IMR-90 (cell line): ENCODE results near the gene KRT77. TPM values are rescaled to one million over a fixed set of nuclear protein-coding genes. Genes with fewer than 3 reads are reported as not detected.

ENCODE experiments used
- ATAC-seq: fragments of 200-7000 bp; cut with Tn5 transposase; 2 replicates; pipeline ENCODE4 v1.9.1; 2020; ENCODE audit warnings: low read depth, mild to moderate bottlenecking, moderate library complexity
- BruUV-seq: library from RNA; stranded (reverse); fragments of 400-500 nt; replicated peaks from 2 replicates; lab custom pipeline; 2021; lab: Mats Ljungman, UMichigan
- CTCF ChIA-PET: fragments of 300-600 bp; formaldehyde crosslinking; extraction: SDS; loops from one replicate; lab custom pipeline; 2021; ENCODE audit warnings: antibody characterized with exemption; lab: Yijun Ruan, JAX
- POLR2A ChIA-PET: fragments of 300-600 bp; sonication (Branson Sonifier 250); formaldehyde crosslinking; loops from one replicate; lab custom pipeline; 2022; ENCODE audit warnings: antibody characterized with exemption; ENCODE audit not compliant: unreplicated experiment; lab: Charles Lee
- DNase-seq: peaks from one replicate; pipeline ENCODE4 v3.0.0; 2013
- H2AFZ ChIP-seq: replicated peaks from 2 replicates; pipeline ENCODE3; 2013; ENCODE audit warnings: low read length, mild to moderate bottlenecking; ENCODE audit not compliant: poor library complexity
- H2AK5ac ChIP-seq: 2 replicates; pipeline ENCODE4 v1.6.1; 2013; ENCODE audit warnings: low read depth, low read length, inconsistent platforms
- H2AK9ac ChIP-seq: replicated peaks from 2 replicates; pipeline ENCODE3; 2013; ENCODE audit warnings: mild to moderate bottlenecking, low read depth, low read length, moderate library complexity; ENCODE audit not compliant: poor library complexity
- H2BK120ac ChIP-seq: 2 replicates; pipeline ENCODE4 v1.6.1; 2013; ENCODE audit warnings: low read depth, low read length, inconsistent platforms
- H2BK15ac ChIP-seq: 3 replicates; pipeline ENCODE4 v1.6.1; 2013; ENCODE audit warnings: low read depth, low read length, inconsistent platforms
- H2BK20ac ChIP-seq: 2 replicates; pipeline ENCODE4 v1.6.1; 2013; ENCODE audit warnings: low read depth, mild to moderate bottlenecking, inconsistent platforms, low read length, moderate library complexity
- H2BK5ac ChIP-seq: 2 replicates; pipeline ENCODE4 v1.6.1; 2013; ENCODE audit warnings: mild to moderate bottlenecking, low read depth, low read length, inconsistent platforms; ENCODE audit not compliant: poor library complexity, severe bottlenecking
- H3K14ac ChIP-seq: replicated peaks from 2 replicates; pipeline ENCODE4 v1.6.1; 2013; ENCODE audit warnings: low read depth, low read length, inconsistent platforms
- H3K18ac ChIP-seq: 2 replicates; pipeline ENCODE4 v1.6.1; 2013; ENCODE audit warnings: low read depth, low read length, control low read depth
- H3K23ac ChIP-seq: 2 replicates; pipeline ENCODE4 v1.6.1; 2013; ENCODE audit warnings: low read depth, low read length, inconsistent platforms
- H3K27ac ChIP-seq: 2 replicates; pipeline ENCODE4 v1.5.1; 2013; ENCODE audit warnings: mild to moderate bottlenecking, control low read depth, low read length; ENCODE audit not compliant: insufficient read depth
- H3K27me3 ChIP-seq: 2 replicates; pipeline ENCODE4 v1.6.1; 2013; ENCODE audit warnings: low read length; ENCODE audit not compliant: control insufficient read depth, insufficient read depth
- H3K36me3 ChIP-seq: 2 replicates; pipeline ENCODE4 v1.6.1; 2013; ENCODE audit warnings: low read length, mixed read lengths; ENCODE audit not compliant: control insufficient read depth, insufficient read depth
- H3K4ac ChIP-seq: 2 replicates; pipeline ENCODE4 v1.6.1; 2013; ENCODE audit warnings: low read depth, low read length, inconsistent platforms
- H3K4me1 ChIP-seq: 2 replicates; pipeline ENCODE4 v1.6.1; 2013; ENCODE audit warnings: low read length, mixed read lengths; ENCODE audit not compliant: control insufficient read depth, insufficient read depth
- H3K4me2 ChIP-seq: 2 replicates; pipeline ENCODE4 v1.6.1; 2013; ENCODE audit warnings: low read depth, mild to moderate bottlenecking, control low read depth, low read length, moderate library complexity
- H3K4me3 ChIP-seq: 2 replicates; pipeline ENCODE4 v1.5.1; 2013; ENCODE audit warnings: low read depth, mild to moderate bottlenecking, control low read depth, low read length, moderate library complexity; ENCODE audit not compliant: insufficient read depth
- H3K56ac ChIP-seq: 2 replicates; pipeline ENCODE4 v1.6.1; 2013; ENCODE audit warnings: low read length, inconsistent platforms; ENCODE audit not compliant: insufficient read depth; ENCODE audit errors: extremely low read depth
- H3K79me1 ChIP-seq, 2 experiments: 2 replicates each; pipeline ENCODE4 v1.6.1; 2013; ENCODE audit warnings: low read length in 2 of 2, inconsistent platforms in 1 of 2, low read depth in 1 of 2
- H3K9ac ChIP-seq: 2 replicates; pipeline ENCODE4 v1.6.1; 2013; ENCODE audit warnings: low read depth, low read length, control low read depth
- H3K9me1 ChIP-seq: 2 replicates; pipeline ENCODE4 v1.6.1; 2013; ENCODE audit warnings: low read length, inconsistent platforms; ENCODE audit not compliant: insufficient read depth
- H3K9me3 ChIP-seq: 2 replicates; pipeline ENCODE4 v1.6.1; 2013; ENCODE audit warnings: low read length; ENCODE audit not compliant: control insufficient read depth, insufficient read depth
- H4K20me1 ChIP-seq: 2 replicates; pipeline ENCODE4 v1.6.1; 2013; ENCODE audit warnings: low read length, inconsistent platforms; ENCODE audit not compliant: insufficient read depth
- H4K5ac ChIP-seq: 2 replicates; pipeline ENCODE4 v1.6.1; 2013; ENCODE audit warnings: mild to moderate bottlenecking, low read depth, low read length, control low read depth
- H4K8ac ChIP-seq, 2 experiments: 2 replicates each; pipeline ENCODE4 v1.6.1; 2013; ENCODE audit warnings: low read depth in 2 of 2, low read length in 2 of 2, control low read depth in 1 of 2, inconsistent platforms in 1 of 2
- H4K91ac ChIP-seq: 2 replicates; pipeline ENCODE4 v1.6.1; 2013; ENCODE audit warnings: low read depth, low read length, inconsistent platforms; ENCODE audit not compliant: insufficient read depth
- BHLHE40 ChIP-seq: fragments of 150-350 bp; IDR thresholded peaks from 2 replicates; pipeline ENCODE4 v1.6.1; 2016; ENCODE audit warnings: mild to moderate bottlenecking, low read depth, low read length
- CEBPB ChIP-seq: IDR thresholded peaks from 2 replicates; pipeline ENCODE4 v1.6.1; 2012; ENCODE audit warnings: low read depth, low read length, improper control_type of control experiment
- CHD1 ChIP-seq: IDR thresholded peaks from 2 replicates; pipeline ENCODE4 v1.6.1; 2012; ENCODE audit warnings: low read depth, low read length, improper control_type of control experiment
- CTCF ChIP-seq: conservative IDR thresholded peaks from 2 replicates; pipeline ENCODE4 v1.5.1; 2012; ENCODE audit warnings: mild to moderate bottlenecking, low read depth, low read length, improper control_type of control experiment
- MAFK ChIP-seq: IDR thresholded peaks from 2 replicates; pipeline ENCODE4 v1.6.1; 2012; ENCODE audit warnings: low read depth, low read length, improper control_type of control experiment
- MAZ ChIP-seq: IDR thresholded peaks from 2 replicates; pipeline ENCODE4 v1.6.1; 2012; ENCODE audit warnings: low read depth, mild to moderate bottlenecking, low read length, improper control_type of control experiment, moderate library complexity, borderline replicate concordance
- MXI1 ChIP-seq: IDR thresholded peaks from 2 replicates; pipeline ENCODE4 v1.6.1; 2012; ENCODE audit warnings: low read depth, mild to moderate bottlenecking, low read length, moderate library complexity, borderline replicate concordance
- NFE2L2 ChIP-seq: fragments of 150-350 bp; IDR thresholded peaks from 2 replicates; pipeline ENCODE4 v1.6.1; 2016; ENCODE audit warnings: low read depth, mild to moderate bottlenecking, low read length
- POLR2A ChIP-seq: IDR thresholded peaks from 2 replicates; pipeline ENCODE4 v1.6.1; 2012; ENCODE audit warnings: mild to moderate bottlenecking, low read depth, low read length
- RAD21 ChIP-seq: IDR thresholded peaks from 2 replicates; pipeline ENCODE4 v1.6.1; 2012; ENCODE audit warnings: low read length, improper control_type of control experiment
- SMC3 ChIP-seq: fragments of 150-350 bp; IDR thresholded peaks from 2 replicates; pipeline ENCODE4 v1.6.1; 2016; ENCODE audit warnings: low read depth, mild to moderate bottlenecking, antibody characterized with exemption, low read length, moderate library complexity
- USF2 ChIP-seq: fragments of 150-350 bp; IDR thresholded peaks from 2 replicates; pipeline ENCODE4 v1.6.1; 2017; ENCODE audit warnings: mild to moderate bottlenecking, antibody characterized with exemption, low read length, low read depth
- WGBS, 2 experiments: methylation state at CpG; one replicate each; pipeline versions ENCODE4 v1.1.5 to v1.1.7; 2013; ENCODE audit warnings: missing lambda C conversion rate in 2 of 2; ENCODE audit not compliant: insufficient read length in 1 of 2; ENCODE audit errors: extremely low coverage in 2 of 2; 5-methylcytosine and 5-hydroxymethylcytosine counted together
- dilution Hi-C: fragments of 300-500 bp; cut with HindIII; formaldehyde crosslinking; loops from one replicate; pipeline ENCODE4 v1.14.3; 2018; ENCODE audit warnings: low sequenced_read_pairs; ENCODE audit not compliant: unreplicated experiment
- in situ Hi-C: fragments of 300-500 bp; cut with MboI; formaldehyde crosslinking; loops from 3 replicates; pipeline ENCODE4 v1.14.3; 2019; ENCODE audit warnings: low sequenced_read_pairs, inconsistent platforms, mixed read lengths
- intact Hi-C: fragments of 100-400 bp; cut with micrococcal nuclease; formaldehyde crosslinking; loops from 2 replicates; pipeline ENCODE4 v1.10.0; 2022
- polyA plus RNA-seq, 3 experiments: library from polyadenylated mRNA; depleted of rRNA; stranded (reverse); fragments of >200 nt; gene quantifications; 2 replicates each; pipeline ENCODE4 v1.2.3, GENCODE V29; 2012; ENCODE audit warnings: low replicate concordance in 1 of 3
- total RNA-seq: library from RNA; depleted of rRNA; stranded (reverse); fragments of >200 nt; gene quantifications from 2 replicates; pipeline ENCODE4 v1.2.3, GENCODE V29; 2012

The KRT77 gene
- total and polyA plus RNA-seq, 2 of the 4 experiments (the other 2 are of a cell fraction) = not detected

GRCh38 chr12:52730793-52731192 is 27.5 kb upstream of the KRT77 start:
- no peak overlapping the region for H3K9ac ChIP-seq
- in situ Hi-C loops = no loop called here
- no peaks in the 10 kb centered on the region for H3K9me3 ChIP-seq
- TF ChIP-seq CEBPB (no peak), USF2 (no peak), SMC3 (no peak), CHD1 (no peak), POLR2A (no peak), MAFK (no peak), NFE2L2 (no peak), MXI1 (no peak), BHLHE40 (no peak), MAZ (no peak), CTCF (no peak), RAD21 (no peak)
- no peak overlapping the region for H3K18ac ChIP-seq
- H3K4ac ChIP-seq = no peak overlapping the region
- no peak overlapping the region for H2AFZ ChIP-seq
- no peak overlapping the region for H2AK9ac ChIP-seq
- ATAC-seq = no peak
- no peak overlapping the region for H4K91ac ChIP-seq
- H3K36me3 ChIP-seq = no peaks in the 10 kb centered on the region
- H3K79me1 ChIP-seq = no peaks in the 10 kb centered on the region
- DNase-seq = no peak
- no peaks in the 10 kb centered on the region for H4K20me1 ChIP-seq
- no peak overlapping the region for H2BK15ac ChIP-seq
- peaks cover 4% of the 10 kb centered on the region for H3K27me3 ChIP-seq
- intact Hi-C loops = no loop called here
- no peak overlapping the region for H3K56ac ChIP-seq
- POLR2A ChIA-PET = no interaction called here
- dilution Hi-C loops = no loop called here
- no peak overlapping the region for H2BK20ac ChIP-seq
- H2BK5ac ChIP-seq = no peak overlapping the region
- no peak overlapping the region for H2BK120ac ChIP-seq
- H3K4me2 ChIP-seq = no peak overlapping the region
- no peak overlapping the region for H3K4me3 ChIP-seq
- no peak overlapping the region for H3K14ac ChIP-seq
- H3K9me1 ChIP-seq = no peaks in the 10 kb centered on the region
- H4K5ac ChIP-seq = no peak overlapping the region
- H2AK5ac ChIP-seq = no peak overlapping the region
- H4K8ac ChIP-seq = no peak overlapping the region
- no peak overlapping the region for H3K27ac ChIP-seq
- no peak overlapping the region for H3K23ac ChIP-seq
- CTCF ChIA-PET = no interaction called here
- BruUV-seq = no TSS peak
- no CpG with 5 or more reads among the region's 2 CpGs for WGBS, 2 experiments
- H3K4me1 ChIP-seq = no peaks in the 10 kb centered on the region
